ENCODE data around the gene PALM.
A peak's percentile ranks its signal among the peaks of the same experiment; 100 is the strongest.

The PALM gene

GRCh38 chr19:736125-736524 lies 27.4 kb downstream of the PALM start:
- H3K23ac ChIP-seq (ENCODE audit: low read length): no peak overlapping the region

GRCh38 chr19:737591-738093 lies 28.9 kb downstream of the PALM start:
- Histone ChIP-seq H3K4ac (ENCODE audit: low read depth, low read length) (no peak overlapping the region), H3K18ac (ENCODE audit: low read length) (no peak overlapping the region), H2BK120ac (ENCODE audit: insufficient read depth, low read length, poor library complexity) (no peak overlapping the region), H2AK5ac (ENCODE audit: low read length) (no peak overlapping the region), H3K4me3 (ENCODE audit: low read depth, low read length) (no peak overlapping the region), H3K27me3 (ENCODE audit: insufficient read depth, low read length) (no peaks in the 10 kb centered on the region), H3K14ac (ENCODE audit: low read length) (no peak overlapping the region), H3K4me1 (ENCODE audit: control insufficient read depth in 1 of 2, insufficient read depth in 2 of 2, low read length in 2 of 2) (no peaks in the 10 kb centered on the region), H4K12ac (ENCODE audit: low read depth, low read length) (no peak overlapping the region), H4K91ac (ENCODE audit: low read depth, low read length) (no peak overlapping the region), H3K36me3 (ENCODE audit: control insufficient read depth in 1 of 2, insufficient read depth in 2 of 2, low read length in 2 of 2) (no peaks in the 10 kb centered on the region), H3K9me3 (ENCODE audit: insufficient read depth, low read depth, low read length) (peaks cover 6% of the 10 kb centered on the region), H3K9ac (ENCODE audit: low read length) (no peak overlapping the region), H3K79me1 (ENCODE audit: low read length) (no peaks in the 10 kb centered on the region), H3K4me2 (ENCODE audit: low read length) (no peak overlapping the region), H2BK5ac (ENCODE audit: low read depth, low read length, poor library complexity) (no peak overlapping the region), H2BK12ac (ENCODE audit: low read length) (no peak overlapping the region), H4K8ac (ENCODE audit: low read depth, low read length) (no peak overlapping the region), H3K23ac (ENCODE audit: low read length) (no peak overlapping the region), H2AFZ (ENCODE audit: insufficient read depth, low read length, poor library complexity) (no peak overlapping the region), H3K27ac (ENCODE audit: low read depth, low read length) (no peak overlapping the region), H3K79me2 (ENCODE audit: control insufficient read depth, insufficient read depth, low read length, poor library complexity) (no peaks in the 10 kb centered on the region)
- peak; percentile 98 for DNase-seq
- no CpG with 5 or more reads among the region's 22 CpGs for WGBS (ENCODE audit: extremely low coverage, insufficient coverage, insufficient read length)

More at GRCh38 chr19:736125-736524, 27.4 kb downstream of the PALM start:
- Histone ChIP-seq H3K36me3 (ENCODE audit: control insufficient read depth in 1 of 2, insufficient read depth in 2 of 2, low read length in 2 of 2) (no peaks in the 10 kb centered on the region), H3K4ac (ENCODE audit: low read depth, low read length) (no peak overlapping the region), H3K27me3 (ENCODE audit: insufficient read depth, low read length) (no peaks in the 10 kb centered on the region), H3K4me1 (ENCODE audit: control insufficient read depth in 1 of 2, insufficient read depth in 2 of 2, low read length in 2 of 2) (no peaks in the 10 kb centered on the region), H3K79me1 (ENCODE audit: low read length) (no peaks in the 10 kb centered on the region), H4K91ac (ENCODE audit: low read depth, low read length) (no peak overlapping the region), H2BK120ac (ENCODE audit: insufficient read depth, low read length, poor library complexity) (no peak overlapping the region), H2BK12ac (ENCODE audit: low read length) (no peak overlapping the region), H3K79me2 (ENCODE audit: control insufficient read depth, insufficient read depth, low read length, poor library complexity) (no peaks in the 10 kb centered on the region), H4K12ac (ENCODE audit: low read depth, low read length) (no peak overlapping the region), H2AK5ac (ENCODE audit: low read length) (no peak overlapping the region), H4K8ac (ENCODE audit: low read depth, low read length) (no peak overlapping the region), H3K18ac (ENCODE audit: low read length) (no peak overlapping the region), H3K4me2 (ENCODE audit: low read length) (no peak overlapping the region), H3K27ac (ENCODE audit: low read depth, low read length) (no peak overlapping the region), H2BK5ac (ENCODE audit: low read depth, low read length, poor library complexity) (no peak overlapping the region), H2AFZ (ENCODE audit: insufficient read depth, low read length, poor library complexity) (no peak overlapping the region), H3K9me3 (ENCODE audit: insufficient read depth, low read depth, low read length) (peaks cover 5% of the 10 kb centered on the region), H3K9ac (ENCODE audit: low read length) (no peak overlapping the region), H3K4me3 (ENCODE audit: low read depth, low read length) (no peak overlapping the region), H3K14ac (ENCODE audit: low read length) (no peak overlapping the region)
- DNase-seq: no peak
- no CpG with 5 or more reads among the region's 32 CpGs for WGBS (ENCODE audit: extremely low coverage, insufficient coverage, insufficient read length)

- no peak overlapping the region for H2BK5ac ChIP-seq (ENCODE audit: low read depth, low read length, poor library complexity)
- no peak overlapping the region for H4K12ac ChIP-seq (ENCODE audit: low read depth, low read length)
- no peak overlapping the region for H3K18ac ChIP-seq (ENCODE audit: low read length)
- H3K4ac ChIP-seq (ENCODE audit: low read depth, low read length): no peak overlapping the region
- no peaks in the 10 kb centered on the region for H3K36me3 ChIP-seq (ENCODE audit: control insufficient read depth in 1 of 2, insufficient read depth in 2 of 2, low read length in 2 of 2)
- no peak overlapping the region for H4K8ac ChIP-seq (ENCODE audit: low read depth, low read length)
- no peaks in the 10 kb centered on the region for H3K27me3 ChIP-seq (ENCODE audit: insufficient read depth, low read length)
- H3K79me2 ChIP-seq (ENCODE audit: control insufficient read depth, insufficient read depth, low read length, poor library complexity): no peaks in the 10 kb centered on the region
- no peaks in the 10 kb centered on the region for H3K79me1 ChIP-seq (ENCODE audit: low read length)
- no peak overlapping the region for H3K9ac ChIP-seq (ENCODE audit: low read length)
- no peak overlapping the region for H3K4me2 ChIP-seq (ENCODE audit: low read length)
- H3K14ac ChIP-seq (ENCODE audit: low read length): no peak overlapping the region
- no peak overlapping the region for H2AK5ac ChIP-seq (ENCODE audit: low read length)
- no CpG with 5 or more reads among the region's 23 CpGs for WGBS (ENCODE audit: extremely low coverage, insufficient coverage, insufficient read length)
- DNase-seq: no peak
- no peak overlapping the region for H3K4me3 ChIP-seq (ENCODE audit: low read depth, low read length)
- no peak overlapping the region for H3K23ac ChIP-seq (ENCODE audit: low read length)
- H3K9me3 ChIP-seq (ENCODE audit: insufficient read depth, low read depth, low read length): peaks cover 10% of the 10 kb centered on the region
- H2BK120ac ChIP-seq (ENCODE audit: insufficient read depth, low read length, poor library complexity): no peak overlapping the region
- no peak overlapping the region for H4K91ac ChIP-seq (ENCODE audit: low read depth, low read length)
- no peaks in the 10 kb centered on the region for H3K4me1 ChIP-seq (ENCODE audit: control insufficient read depth in 1 of 2, insufficient read depth in 2 of 2, low read length in 2 of 2)
- no peak overlapping the region for H2AFZ ChIP-seq (ENCODE audit: insufficient read depth, low read length, poor library complexity)
- H3K27ac ChIP-seq (ENCODE audit: low read depth, low read length): no peak overlapping the region
- H2BK12ac ChIP-seq (ENCODE audit: low read length): no peak overlapping the region
These were observed 29.9 kb downstream of the PALM start for GRCh38 chr19:738509-739128.

GRCh38 chr19:739998-740715 lies 31.4 kb downstream of the PALM start:
- Histone ChIP-seq H3K14ac (ENCODE audit: low read length) (no peak overlapping the region), H3K9ac (ENCODE audit: low read length) (no peak overlapping the region), H4K91ac (ENCODE audit: low read depth, low read length) (no peak overlapping the region), H4K12ac (ENCODE audit: low read depth, low read length) (no peak overlapping the region), H3K79me1 (ENCODE audit: low read length) (no peaks in the 10 kb centered on the region), H3K27me3 (ENCODE audit: insufficient read depth, low read length) (no peaks in the 10 kb centered on the region), H3K23ac (ENCODE audit: low read length) (no peak overlapping the region), H2AFZ (ENCODE audit: insufficient read depth, low read length, poor library complexity) (no peak overlapping the region), H3K4me2 (ENCODE audit: low read length) (no peak overlapping the region), H3K36me3 (ENCODE audit: control insufficient read depth in 1 of 2, insufficient read depth in 2 of 2, low read length in 2 of 2) (no peaks in the 10 kb centered on the region), H3K27ac (ENCODE audit: low read depth, low read length) (no peak overlapping the region), H3K4ac (ENCODE audit: low read depth, low read length) (no peak overlapping the region), H3K9me3 (ENCODE audit: insufficient read depth, low read depth, low read length) (peaks cover 11% of the 10 kb centered on the region), H2BK5ac (ENCODE audit: low read depth, low read length, poor library complexity) (no peak overlapping the region), H2BK120ac (ENCODE audit: insufficient read depth, low read length, poor library complexity) (no peak overlapping the region), H3K4me3 (ENCODE audit: low read depth, low read length) (no peak overlapping the region), H3K79me2 (ENCODE audit: control insufficient read depth, insufficient read depth, low read length, poor library complexity) (no peaks in the 10 kb centered on the region), H4K8ac (ENCODE audit: low read depth, low read length) (no peak overlapping the region), H3K4me1 (ENCODE audit: control insufficient read depth in 1 of 2, insufficient read depth in 2 of 2, low read length in 2 of 2) (no peaks in the 10 kb centered on the region), H2BK12ac (ENCODE audit: low read length) (no peak overlapping the region), H2AK5ac (ENCODE audit: low read length) (no peak overlapping the region), H3K18ac (ENCODE audit: low read length) (no peak overlapping the region)
- no CpG with 5 or more reads among the region's 36 CpGs for WGBS (ENCODE audit: extremely low coverage, insufficient coverage, insufficient read length)
- no peak for DNase-seq
